ENCODE results near the gene MRPS12.
"Not testable (repeated sequence)": the region's sequence is repeated elsewhere in the genome, so short reads cannot be mapped to it uniquely, and the experiment has no call there.

MRPS12 gene

DNA sequence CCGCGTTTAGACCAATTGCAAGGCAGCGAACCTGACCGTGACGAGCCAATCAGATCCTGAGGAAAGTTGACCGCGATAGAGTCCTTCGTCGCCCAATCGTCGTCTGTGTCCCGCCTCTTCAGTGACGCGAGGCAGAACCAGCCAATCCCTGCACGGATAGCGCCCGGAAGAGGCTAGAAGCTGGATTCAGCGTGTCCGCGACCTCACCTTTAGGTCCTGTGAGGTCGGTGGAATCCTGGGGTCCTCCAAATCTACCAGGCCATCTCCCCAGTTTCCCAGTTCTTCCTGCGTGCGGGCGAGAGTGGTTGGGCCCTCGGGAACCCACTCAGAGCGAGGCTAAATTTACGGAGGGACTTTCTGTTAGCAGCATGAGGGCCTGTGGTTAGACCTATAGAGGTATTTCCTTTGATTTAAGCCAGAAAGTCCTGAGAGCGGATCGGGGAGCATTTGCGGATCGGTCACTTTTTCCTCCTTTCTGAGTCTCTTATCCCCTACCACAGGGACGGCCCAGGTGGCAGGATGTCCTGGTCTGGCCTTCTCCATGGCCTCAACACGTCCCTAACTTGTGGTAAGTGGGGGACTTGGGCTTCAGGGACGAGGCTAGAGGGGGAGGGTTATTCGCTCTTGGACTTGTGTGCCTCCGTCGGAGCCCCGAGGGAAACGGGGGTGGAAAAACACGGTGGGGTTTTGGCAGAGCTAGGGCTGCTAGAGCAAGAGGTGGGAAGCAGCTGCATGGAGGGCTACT, at the start of gene MRPS12:
TSS of gene MRPS12 (plus strand) at position 169 of the 745 bp plus-strand sequence. CDS start at position 520, 351 bp downstream.
- peak; percentile 96 to 97 for DNase-seq (ENCODE audit: low read depth in 2 of 2)

DNA sequence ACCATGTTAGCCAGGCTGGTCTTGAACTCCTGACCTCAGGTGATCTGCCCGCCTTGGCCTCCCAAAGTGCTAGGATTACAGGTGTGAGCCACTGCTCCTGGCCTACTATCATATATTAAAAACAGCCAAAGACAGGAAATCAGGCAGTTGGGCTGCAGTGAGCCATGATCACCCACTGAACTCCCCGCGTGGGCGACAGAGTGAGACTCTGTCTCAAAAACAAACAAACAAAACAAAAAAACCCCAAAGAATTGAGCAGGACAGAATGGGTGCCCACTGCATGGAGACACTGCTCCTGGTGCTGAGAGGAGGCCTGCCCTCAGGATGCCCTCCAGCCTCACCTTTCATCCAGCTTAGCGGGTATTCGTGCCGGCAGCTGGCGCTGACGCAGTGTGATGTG, 47.5 kb upstream of the MRPS12 start:
- DNase-seq (ENCODE audit: low read depth in 2 of 2) = no peak

DNA sequence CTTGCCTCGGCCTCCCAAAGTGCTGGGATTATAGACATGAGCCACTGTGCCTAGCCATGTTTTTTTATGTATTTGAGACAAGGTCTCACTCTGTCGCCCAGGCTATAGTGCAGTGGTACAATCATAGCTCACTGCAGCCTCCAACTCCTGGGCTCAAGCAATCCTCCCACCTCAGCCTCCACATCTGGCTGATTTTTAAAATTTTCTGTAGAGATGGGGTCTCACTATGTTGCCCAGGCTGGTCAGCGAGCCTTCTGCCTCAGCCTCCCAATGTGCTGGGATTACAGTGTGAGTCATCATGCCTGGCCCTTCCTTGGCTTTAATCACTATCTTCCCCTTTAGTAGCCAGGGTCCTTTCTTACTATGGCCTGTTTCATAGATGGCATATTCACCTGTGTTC, 46.1 kb upstream of the MRPS12 start:
- not testable (repeated sequence) for DNase-seq (ENCODE audit: low read depth in 2 of 2)

DNA sequence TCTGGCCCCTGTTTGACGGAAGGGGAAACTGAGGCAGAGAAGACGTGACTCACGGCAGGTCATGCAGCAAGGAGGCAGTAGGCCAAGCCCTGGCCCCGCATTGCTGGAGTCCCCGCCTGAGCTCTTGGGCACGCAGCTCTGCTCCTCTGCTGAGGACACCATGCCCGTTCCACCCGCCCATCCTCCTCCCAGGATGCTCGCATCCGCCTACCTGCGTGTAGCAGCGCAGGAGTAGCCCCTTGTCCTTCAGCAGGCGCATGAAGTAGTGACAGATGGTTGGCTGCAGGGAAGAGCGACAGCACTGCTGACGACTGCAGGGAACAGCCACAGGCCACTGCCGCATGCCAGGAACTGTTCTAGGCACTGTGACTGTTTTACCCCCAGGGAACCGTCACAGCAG, 41.9 kb upstream of the MRPS12 start:
- DNase-seq (ENCODE audit: low read depth in 2 of 2) = no peak

DNA sequence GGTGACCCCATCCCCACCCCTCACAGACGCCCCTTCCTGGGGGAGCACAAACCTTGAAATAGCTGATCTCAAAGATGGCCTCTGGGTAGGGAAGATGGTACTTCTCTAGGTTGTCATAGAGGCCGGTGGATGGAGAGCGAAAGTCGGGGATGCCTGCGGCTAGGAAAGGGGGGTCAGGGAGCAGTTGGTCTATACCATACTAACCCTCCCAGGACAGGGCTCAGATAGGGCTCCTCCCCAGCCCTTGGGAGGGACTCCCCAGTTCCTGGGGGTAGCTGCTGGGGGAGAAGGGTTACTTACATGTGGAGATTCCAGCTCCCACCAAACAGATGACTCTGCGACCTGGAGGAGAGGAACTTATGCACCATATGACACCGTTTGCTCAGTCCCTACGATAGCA, 40.9 kb upstream of the MRPS12 start:
- DNase-seq (ENCODE audit: low read depth in 2 of 2) = no peak

DNA sequence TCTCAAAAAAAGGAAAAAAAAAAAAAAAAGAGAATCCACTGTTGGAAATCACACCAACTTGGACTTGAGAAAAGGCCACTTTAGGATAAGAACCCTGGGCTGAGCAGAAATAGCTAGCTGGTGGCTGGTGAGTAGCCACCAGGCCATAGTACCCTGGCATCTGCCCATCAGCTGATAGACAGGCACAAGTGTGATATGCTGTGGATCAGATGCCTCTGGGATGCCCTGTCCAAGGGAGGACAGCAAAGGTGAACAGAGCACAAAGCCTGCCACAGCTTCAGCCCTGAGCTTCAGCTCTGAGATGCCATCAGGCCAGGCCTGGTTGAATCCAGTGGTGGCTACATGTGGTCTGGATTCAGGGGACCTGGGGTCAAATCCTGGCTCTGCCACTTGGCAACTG, 40.1 kb upstream of the MRPS12 start:
- no peak for DNase-seq (ENCODE audit: low read depth in 2 of 2)

DNA sequence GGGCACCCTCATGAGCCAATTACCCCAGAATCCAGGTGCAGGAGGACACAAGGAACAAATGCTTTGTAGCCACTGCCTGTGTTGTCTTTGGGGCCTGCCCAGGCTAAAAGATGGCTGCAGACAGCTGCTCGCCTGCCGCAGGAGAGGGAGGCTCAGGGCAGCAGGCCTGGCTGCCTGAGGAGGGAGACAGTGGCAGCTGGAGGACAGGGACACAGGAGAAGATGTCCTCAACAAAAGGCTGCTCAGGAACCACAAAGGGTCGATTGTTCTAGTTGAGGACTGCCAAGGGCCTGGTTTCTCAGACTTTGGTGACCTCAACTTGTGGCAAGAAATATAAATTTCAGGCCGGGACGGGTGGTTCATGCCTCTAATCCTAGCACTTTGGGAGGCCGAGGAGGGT, 39.0 kb upstream of the MRPS12 start:
- DNase-seq (ENCODE audit: low read depth in 2 of 2) = no peak

DNA sequence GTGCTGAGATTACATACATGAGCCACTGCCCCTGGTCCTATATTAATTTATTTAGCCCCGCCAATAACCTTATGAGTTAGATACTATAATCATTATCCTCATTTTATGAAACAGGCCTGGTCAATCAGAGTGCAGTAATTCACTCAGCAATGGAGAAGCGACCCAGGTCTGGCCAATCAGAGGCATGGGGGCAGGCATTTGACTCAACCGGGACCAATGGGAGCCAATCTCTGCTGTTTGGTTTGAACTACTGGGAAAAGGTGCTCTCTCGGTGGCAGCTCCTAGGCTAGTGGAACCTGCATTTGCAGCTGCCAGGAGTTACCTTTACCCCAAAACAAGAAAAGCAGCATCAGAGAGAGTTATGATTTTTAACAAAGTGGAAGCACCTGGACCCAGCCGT, 37.9 kb upstream of the MRPS12 start:
- no peak for DNase-seq (ENCODE audit: low read depth in 2 of 2)

DNA sequence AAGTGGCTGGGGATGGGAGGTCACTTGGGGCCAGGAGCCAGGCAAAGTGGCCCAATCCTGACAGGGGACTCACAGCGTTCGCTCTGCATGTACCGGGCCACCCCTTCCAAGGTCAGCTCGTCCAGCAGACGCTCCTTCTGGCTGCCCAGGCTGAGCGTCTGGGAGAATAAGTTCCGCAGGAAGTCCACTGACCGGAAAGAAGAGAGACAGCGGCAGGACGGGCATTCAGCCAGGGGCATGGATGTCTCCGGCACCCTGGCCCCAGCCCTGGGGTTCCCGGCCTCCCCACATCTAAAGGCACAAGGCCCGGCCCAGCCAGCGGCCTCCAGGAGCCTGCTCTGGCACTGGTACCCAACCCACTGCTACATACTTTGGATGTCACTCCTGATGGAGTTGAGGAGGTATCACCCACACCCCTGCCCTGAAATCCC, 37.4 kb upstream of the MRPS12 start:
- no peak for DNase-seq (ENCODE audit: low read depth in 2 of 2)

DNA sequence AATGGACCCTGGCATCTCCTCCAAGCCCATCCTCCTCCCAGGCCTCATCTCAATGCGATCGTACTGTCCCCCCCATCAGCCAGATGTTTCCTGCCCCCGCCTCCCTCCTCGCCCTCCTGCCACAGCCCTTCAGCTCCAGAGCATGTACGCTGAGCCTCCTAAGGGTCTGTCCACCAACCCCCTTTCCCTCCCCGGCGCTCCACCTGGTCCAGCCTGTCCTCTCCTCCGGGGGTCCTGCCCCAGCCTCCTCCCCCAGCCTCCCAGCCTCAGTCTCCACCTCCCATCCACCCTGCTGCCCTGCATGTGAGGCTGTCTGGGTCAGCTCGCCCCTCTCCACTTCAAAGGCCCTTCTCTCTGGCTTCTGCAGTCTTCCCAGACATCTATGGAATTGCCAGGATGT, 35.8 kb upstream of the MRPS12 start:
- no peak for DNase-seq (ENCODE audit: low read depth in 2 of 2)

DNA sequence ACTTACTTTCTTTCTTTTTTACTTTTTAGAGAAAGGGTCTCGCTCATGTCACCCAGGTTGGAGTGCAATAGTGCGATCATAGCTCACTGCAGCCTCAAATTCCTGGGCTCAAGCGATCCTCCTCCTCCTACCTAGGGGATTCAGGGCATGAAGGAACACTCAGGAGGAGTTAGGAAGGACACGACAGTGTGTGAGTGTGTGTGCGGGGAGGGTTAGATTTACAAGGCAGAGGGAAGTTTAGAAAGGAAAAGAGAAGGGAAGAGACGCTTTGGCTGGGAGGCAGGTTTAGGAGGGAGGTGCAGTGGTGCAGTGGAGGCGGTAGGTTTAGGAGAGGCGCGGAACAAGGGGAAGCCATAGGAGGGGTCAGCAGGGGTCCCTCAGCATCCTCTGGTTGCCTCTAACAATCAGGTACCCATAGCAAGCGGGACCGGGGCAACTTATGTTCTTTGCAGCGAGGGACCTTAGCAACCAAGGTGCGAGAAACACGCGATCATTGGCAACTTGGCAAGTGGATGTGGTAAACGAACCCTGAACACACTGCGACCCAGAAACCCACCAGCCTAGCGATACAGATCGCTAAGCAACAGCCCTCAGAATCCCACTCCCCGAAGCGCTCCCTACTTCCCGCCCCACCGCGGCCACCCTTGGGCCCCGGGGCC, 31.8 kb upstream of the MRPS12 start:
- DNase-seq (ENCODE audit: low read depth in 2 of 2) = no peak

DNA sequence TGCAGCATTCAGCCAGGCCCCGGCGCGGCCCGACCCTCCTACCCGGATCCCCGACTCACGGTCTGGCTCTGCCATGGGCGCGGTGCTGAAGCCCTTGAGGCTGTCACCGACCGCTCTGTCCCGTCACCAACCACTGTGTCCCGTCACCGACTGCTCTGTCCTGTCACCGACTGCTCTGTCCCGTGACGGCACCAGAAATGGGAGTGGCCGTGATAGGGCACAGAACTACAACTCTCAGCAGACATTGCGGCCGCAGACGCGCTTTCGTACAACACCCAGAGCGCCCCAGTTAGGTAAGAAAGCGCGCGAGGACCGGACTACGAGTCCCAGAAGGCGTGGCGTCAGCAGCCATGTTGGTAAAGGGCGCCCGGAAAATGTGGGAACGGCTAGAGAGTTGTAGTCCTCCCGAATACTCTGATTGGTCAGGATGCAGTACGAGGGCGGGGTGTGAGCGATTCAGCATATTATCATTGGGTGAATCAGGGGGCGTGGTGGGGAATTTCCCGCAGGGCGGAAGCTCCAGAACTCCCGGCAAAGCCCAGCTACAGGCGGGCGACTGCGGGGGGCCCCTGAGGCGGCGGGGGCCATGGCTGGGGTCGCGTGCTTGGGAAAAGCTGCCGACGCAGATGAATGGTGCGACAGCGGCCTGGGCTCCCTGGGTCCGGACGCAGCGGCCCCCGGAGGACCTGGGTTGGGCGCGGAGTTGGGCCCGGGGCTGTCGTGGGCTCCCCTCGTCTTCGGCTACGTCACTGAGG, 31.1 kb upstream of the MRPS12 start, which contains the start of the genes NFKBIB and SIRT2:
TSS of gene NFKBIB (plus strand) at position 523 of the 755 bp plus-strand sequence. CDS start at position 587, 64 bp downstream.
TSS of gene SIRT2 (minus strand) at position 172 of the 755 bp plus-strand sequence. CDS start at position 75, 97 bp downstream.
- DNase-seq (ENCODE audit: low read depth in 2 of 2) = peak; percentile 99

DNA sequence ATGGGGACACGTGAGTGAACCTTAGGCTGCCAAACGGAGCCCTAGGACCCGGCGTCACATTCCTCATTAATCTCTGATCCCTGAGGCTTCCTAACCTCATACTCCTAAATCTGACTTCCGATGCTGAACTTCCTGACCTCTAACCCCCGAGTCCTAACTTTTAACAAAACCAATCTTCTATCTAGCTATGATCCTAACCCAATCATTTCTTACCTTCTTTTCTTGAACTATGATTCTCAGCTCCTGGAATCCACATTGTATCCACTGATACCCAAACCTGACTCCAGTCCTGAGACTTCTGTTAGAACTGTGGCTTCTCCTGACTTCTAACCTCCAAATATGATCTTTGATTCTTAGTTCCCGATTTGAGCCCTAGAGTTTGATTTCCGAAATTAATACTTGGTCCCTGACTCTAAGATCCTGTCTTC, 30.5 kb upstream of the MRPS12 start:
- DNase-seq (ENCODE audit: low read depth in 2 of 2) = no peak

DNA sequence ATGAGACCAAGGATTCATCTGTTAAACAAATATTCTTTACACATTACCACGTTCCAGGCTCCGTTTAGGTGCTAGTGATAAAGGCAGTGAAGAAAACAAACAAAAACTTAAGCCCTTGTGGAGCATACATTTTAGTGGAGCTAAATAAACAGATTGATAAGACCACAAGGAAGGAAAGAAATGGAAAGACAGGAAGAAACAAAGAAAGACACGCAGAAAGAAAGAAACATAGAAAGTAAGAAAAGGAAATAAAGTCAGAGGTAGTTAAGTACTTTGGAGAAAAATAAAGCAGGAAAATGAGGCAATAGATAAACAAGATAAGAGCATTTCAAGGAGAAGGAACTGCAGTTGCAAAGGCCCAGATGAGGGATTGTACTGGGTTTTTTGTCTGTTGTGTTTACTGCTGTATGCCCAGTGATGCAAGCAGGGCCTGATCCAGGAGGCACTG, 30.0 kb upstream of the MRPS12 start:
- no peak for DNase-seq (ENCODE audit: low read depth in 2 of 2)

DNA sequence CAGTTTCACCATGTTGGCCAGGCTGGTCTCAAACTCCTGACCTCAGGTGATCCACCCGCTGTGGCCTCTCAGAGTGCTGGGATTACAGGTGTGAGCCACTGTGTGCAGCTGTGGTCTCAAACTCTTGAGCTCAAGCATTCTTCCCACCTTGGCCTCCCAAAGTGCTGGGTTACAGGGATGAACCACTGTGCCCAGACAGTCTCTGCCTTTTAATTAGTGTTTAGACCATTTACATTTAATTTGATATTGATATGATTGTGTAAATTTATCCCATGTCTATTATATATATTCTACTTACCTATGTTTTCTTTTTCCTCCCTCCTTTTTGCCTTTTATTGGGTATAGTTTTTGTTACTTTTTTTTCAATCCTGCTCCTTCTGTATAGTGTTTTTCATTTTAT, 29.1 kb upstream of the MRPS12 start:
- DNase-seq (ENCODE audit: low read depth in 2 of 2) = no peak

DNA sequence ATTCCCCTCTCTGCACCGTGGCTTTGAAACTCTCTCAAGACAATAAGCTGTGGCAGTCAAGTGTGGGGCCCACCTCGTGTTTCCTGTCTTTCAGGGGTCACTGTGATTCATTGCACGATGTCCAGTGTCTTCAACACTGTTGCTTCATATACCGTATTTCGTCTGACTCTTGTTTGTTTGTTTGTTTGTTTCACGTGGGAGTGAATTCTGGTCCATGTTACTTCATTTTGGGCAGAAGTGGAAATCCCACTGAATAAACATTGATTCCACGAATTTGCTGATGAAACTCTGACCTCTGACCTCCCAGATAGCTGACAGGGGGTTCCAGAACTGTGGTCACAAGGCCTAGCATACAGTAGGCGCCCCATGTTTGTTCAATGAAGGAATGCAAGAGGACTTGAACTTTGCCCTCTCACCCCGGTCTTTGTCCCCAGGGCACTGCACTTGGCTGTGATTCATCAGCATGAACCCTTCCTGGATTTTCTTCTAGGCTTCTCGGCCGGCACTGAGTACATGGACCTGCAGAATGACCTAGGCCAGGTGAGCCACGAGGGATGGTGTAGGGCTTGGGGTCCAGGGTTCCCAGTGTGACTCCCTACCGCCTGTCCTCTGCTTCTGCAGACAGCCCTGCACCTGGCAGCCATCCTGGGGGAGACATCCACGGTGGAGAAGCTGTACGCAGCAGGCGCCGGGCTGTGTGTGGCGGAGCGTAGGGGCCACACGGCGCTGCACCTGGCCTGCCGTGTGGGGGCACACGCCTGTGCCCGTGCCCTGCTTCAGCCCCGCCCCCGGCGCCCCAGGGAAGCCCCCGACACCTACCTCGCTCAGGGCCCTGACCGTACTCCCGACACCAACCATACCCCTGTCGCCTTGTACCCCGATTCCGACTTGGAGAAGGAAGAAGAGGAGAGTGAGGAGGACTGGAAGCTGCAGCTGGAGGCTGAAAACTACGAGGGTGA, 25.9 kb upstream of the MRPS12 start:
- no peak for DNase-seq (ENCODE audit: low read depth in 2 of 2)

DNA sequence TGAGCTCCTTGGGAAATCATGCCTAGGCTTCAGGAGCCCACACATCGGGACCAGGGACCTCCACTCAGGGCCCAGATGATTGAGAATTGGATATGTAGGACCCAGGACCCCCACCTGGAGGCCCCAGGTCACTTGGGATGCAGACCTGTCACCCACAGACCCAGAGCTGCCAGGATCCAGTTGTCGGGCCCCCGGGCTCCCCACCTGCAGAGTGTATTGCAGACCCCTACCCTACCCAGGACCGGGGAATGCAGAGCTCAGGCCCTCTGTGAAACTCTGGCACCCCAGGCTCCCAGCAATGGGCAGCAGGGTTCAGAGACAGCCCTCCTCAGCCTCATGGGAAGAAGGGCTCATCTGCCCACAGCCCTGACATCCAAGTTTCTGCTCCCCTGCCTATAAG, 25.1 kb upstream of the MRPS12 start:
- no peak for DNase-seq (ENCODE audit: low read depth in 2 of 2)

DNA sequence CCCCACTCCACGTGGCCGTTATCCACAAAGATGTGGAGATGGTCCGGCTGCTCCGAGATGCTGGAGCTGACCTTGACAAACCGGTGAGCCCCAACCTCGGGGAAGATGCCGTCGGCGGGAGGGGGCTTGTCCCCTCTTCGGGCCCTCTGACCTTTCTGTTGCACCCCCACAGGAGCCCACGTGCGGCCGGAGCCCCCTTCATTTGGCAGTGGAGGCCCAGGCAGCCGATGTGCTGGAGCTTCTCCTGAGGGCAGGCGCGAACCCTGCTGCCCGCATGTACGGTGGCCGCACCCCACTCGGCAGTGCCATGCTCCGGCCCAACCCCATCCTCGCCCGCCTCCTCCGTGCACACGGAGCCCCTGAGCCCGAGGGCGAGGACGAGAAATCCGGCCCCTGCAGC, 23.5 kb upstream of the MRPS12 start:
- DNase-seq (ENCODE audit: low read depth in 2 of 2) = no peak

DNA sequence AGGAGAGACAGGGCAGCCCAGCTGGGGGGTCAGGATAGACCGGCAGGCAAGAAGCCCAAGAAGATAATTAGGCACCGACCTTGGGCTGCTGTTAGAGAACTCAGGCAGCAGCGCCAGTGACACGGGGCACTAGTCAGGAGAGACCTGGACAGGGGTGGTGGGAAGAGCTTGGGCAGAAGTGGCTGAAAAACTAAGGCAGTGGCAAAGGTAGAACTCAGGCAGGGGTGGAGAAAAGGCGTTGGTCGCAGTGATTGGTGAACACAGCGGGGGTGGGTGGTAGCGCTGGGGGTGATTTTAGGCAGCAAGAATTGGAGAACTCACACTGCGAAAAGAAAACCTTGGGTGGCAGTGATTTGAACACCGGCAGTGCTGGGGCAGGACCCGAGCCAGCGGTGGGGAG, 23.1 kb upstream of the MRPS12 start:
- no peak for DNase-seq (ENCODE audit: low read depth in 2 of 2)

DNA sequence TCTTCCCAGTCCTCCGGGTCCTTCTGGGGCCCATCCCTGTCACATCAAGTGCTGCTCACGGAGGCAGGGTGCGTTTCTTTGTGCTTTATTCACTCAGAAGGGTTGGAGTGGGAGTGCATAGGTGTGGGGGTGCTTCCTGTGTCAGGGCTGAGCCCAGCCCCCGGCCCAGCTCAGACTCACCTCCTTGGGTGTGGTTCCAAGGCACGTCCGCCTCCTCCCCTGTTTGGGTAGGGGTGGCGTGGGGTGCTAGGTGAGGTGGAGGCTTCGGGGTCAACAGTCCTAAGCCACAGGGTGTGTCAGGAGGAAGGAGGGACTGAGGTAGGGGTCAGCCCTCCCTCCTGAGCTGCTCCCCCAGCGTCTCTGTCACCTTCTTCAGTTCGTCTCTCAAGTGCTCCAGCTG, 21.8 kb upstream of the MRPS12 start:
- no peak for DNase-seq (ENCODE audit: low read depth in 2 of 2)

DNA sequence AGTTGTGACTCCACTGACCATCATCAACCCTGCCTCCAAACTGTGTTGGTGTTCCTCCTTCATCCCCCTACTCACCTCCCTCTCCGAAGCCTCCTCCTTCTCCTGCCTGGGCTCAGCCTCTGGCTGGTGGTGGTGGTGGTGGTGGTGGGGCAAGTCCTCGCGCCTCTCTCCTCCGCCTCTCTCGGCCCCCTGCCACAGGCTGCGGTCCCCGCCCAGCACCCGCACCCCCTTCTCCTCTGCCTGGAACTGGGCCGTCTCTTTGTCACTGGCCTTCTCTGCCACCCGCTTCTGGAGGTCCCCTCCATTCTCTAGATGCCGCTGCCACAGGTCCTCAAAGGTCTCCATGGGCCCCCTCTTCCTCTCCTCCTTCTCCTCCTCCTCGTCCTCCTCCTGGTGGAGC, 20.3 kb upstream of the MRPS12 start:
- no peak for DNase-seq (ENCODE audit: low read depth in 2 of 2)
